HG03095 (cell line): ENCODE data around the gene GSK3B.

Experiments
- ATAC-seq: cut with Tn5 transposase; IDR thresholded peaks from one replicate; pipeline ENCODE4 v1.9.1; 2021; ENCODE audit warnings: moderate library complexity; ENCODE audit not compliant: unreplicated experiment

GSK3B gene

GRCh38 chr3:119950666-119951325 lies 143.5 kb downstream of the GSK3B start:
- no peak for ATAC-seq

GRCh38 chr3:119945291-119945690 lies 149.0 kb downstream of the GSK3B start:
- ATAC-seq: no peak

DNA sequence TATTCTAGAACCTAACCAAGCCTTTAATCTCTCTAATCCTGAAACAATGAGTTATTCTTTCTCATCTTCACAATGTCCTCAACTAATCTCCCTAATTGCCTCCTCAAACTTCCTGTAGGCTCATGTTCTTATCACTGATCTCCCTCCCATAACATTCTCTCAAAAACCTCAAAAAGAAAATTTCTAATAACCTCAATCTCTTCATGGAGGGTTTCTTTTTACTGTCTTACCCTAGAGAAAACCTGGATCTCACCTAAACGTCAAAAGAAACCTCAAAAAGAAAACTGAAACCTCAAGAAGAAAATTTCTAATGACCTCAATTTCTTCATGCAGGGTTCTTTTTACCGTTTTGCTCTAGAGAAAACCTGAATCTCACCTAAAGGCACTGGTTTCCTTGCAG lies 150.2 kb downstream of the GSK3B start:
- no peak for ATAC-seq

GRCh38 chr3:119939077-119939476 lies 155.2 kb downstream of the GSK3B start:
- ATAC-seq: no peak

GRCh38 chr3:119937229-119937628 lies 157.0 kb downstream of the GSK3B start:
- peak; percentile 95 for ATAC-seq

DNA sequence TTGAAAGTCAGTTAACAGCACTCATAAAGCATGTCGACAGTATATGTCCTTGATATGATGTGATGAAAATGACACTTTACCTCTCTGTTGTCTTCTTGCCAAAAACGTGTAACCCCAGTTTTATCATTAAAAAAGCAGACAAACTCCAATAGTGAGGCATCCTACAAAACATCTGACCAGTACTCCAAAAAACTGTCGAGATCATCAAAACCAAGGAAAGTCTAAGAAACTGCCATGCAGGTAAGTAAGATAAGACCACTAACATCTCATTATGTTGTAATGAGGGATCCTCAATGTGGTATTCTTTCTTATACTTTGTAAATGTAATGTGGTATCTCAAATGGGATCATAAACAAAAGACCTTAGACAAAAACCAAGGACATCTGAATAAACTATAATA lies 160.0 kb downstream of the GSK3B start:
- no peak for ATAC-seq

GRCh38 chr3:119933207-119933606 lies 161.0 kb downstream of the GSK3B start:
- no peak for ATAC-seq

- no peak for ATAC-seq
These were observed 164.0 kb downstream of the GSK3B start for GRCh38 chr3:119930286-119930685.

- no peak for ATAC-seq
These were observed 167.1 kb downstream of the GSK3B start for GRCh38 chr3:119927190-119927589.

DNA sequence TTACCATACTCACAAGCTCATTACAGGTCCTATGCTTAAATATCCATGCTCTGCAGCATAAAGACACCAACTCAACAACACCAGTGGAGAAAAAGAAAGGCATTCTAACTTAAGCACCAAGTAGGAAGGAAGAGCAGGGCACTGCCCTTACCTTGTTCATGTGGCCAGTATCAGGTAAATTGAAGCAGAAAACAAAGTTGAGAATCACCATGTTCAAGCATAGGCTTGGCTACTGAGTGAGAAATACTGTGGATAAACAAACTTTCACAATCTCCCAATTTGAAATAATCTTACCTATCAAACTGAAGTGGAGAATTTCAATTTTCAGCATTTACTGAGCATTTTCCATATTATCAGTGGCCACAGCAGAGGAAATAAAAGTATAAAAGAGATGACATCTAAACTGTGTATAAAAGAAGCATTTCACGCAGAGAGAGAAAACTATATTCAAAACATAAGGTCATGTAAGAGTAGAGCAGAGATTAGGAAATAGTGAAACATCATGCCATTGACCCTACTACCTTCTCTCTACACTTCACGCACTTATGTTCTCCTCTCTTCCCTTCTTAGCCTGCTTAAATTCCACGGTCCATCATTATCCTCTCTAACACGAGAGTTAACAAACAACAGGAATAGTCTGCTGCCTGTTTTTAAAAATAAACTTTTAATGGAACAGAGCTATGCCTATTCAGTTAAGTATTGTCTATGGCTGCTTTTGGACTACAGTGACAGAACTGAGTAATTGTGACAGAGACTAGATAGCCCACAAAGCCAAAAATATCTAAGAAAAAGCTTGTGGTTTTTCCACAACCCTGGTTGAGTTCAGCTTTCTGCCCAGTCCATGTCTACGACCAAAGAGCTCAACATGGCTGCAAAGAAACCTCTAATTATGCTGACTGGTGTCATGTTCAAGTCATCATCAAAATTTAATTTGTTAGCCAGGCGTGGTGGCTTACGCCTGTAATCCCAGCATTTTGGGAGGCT lies 169.8 kb downstream of the GSK3B start:
- ATAC-seq: no peak

DNA sequence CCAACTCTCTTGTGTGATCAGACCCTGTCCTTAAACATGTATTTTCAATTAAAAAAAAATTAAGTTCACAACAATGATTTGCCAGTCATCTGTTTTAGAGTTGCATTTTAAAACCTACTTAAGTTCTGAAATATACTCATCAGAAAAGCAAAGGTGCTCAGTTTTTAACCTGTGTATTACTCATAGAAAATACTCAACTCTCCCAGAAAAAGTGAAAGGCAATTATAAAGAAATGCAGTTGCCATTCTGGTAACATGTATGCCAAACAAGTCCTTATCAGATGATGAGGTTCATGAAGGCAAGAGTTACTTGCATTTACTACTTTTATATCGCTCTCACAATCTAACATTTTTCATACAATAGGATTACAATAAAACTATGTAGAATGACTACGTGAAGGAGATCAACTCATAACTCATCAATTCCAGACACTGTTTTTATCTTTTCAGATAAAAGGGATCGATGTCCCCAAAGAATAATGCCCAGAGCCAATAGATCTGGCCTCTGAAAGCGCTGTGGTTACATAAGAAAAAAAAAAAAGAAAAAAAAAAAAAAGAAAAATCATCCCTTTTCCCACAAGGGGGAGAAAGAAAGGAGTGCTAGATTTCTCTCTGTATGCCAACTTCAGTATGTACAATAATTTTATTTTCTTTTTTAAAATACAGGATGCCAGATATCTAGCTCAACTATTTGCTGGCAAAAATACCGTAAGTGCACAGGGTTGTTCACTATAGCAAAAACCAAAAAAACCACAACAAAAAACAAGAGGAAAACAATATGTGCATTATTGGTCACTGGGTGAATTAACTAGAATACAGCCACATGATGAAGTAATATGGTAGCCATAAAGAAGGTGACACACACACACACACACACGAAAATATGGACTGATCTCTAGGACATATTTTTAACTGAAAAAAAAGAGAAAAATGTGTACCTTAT lies 175.0 kb downstream of the GSK3B start:
- no peak for ATAC-seq

DNA sequence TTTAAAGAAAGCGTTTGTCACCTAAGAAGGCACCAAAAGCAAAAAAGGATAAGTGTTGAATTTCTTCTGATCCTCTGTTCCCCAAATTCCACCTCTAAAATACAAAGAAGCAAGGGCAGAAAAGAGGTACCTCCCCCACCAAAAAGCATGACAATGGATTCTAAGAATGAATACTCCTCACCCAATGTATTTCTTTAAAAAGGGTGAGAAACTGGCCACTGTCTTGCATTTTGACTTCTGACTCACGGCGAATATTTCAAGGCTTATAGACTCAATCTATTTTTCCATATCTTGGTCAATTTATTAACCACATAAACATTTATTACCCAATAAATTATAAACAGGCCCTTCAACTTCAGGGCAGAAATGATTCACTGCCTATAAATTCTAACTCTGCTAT lies 181.2 kb downstream of the GSK3B start:
- no peak for ATAC-seq

GRCh38 chr3:119912220-119912619 lies 182.0 kb downstream of the GSK3B start:
- ATAC-seq: no peak

GRCh38 chr3:119911748-119912147 lies 182.5 kb downstream of the GSK3B start:
- ATAC-seq: no peak

DNA sequence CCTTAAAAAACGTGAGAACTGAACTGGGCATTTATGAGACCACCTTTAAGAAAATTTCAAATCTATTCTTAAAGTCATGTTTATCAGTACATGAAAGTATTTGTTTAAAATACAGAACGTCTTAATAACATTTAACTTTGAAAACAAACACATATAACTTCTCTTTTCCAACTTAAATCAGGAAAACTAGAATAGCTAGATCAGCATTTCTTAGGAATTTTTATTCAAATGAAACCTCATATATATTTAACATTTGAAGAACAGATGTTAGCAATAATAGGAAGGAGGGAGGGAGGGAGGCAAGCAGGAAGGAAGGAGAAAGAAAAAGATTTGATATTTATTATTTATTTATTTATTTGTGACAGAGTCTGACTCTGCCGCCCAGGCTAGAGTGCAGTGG lies 192.2 kb downstream of the GSK3B start:
- ATAC-seq: no peak

DNA sequence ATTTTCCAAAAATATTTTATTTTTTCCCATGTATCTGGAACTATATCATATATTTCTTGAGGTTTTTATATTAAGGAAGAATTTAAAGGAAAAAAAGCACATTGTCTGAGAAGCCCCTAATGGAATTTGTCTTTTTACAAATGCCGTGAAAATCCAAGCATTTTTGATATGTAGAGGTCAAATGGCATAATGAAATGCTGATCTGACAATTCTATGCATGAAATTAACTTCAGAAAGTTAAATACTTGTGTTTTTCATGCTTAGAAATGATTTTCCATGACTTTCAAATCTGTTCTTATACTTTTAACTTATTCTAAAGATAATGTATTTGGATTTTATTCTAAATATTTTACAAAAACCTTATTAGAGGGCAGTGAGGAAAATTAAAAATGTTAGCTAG lies 193.1 kb downstream of the GSK3B start:
- no peak for ATAC-seq

DNA sequence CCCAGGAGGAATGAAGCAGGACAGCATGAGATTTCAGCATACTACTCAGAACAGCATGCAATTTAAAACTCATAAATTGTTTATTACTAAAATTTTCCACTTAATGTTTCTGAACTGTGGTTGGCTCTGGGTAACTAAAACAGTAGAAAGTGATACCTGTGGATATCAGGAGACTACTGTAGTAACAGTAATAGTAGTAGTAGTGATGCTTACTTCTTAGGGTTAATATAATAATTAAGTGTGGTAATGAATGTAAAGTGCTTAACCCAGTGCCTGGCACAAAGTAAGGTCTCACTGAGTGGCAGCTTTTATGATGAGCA lies 195.1 kb downstream of the GSK3B start:
- ATAC-seq: no peak

DNA sequence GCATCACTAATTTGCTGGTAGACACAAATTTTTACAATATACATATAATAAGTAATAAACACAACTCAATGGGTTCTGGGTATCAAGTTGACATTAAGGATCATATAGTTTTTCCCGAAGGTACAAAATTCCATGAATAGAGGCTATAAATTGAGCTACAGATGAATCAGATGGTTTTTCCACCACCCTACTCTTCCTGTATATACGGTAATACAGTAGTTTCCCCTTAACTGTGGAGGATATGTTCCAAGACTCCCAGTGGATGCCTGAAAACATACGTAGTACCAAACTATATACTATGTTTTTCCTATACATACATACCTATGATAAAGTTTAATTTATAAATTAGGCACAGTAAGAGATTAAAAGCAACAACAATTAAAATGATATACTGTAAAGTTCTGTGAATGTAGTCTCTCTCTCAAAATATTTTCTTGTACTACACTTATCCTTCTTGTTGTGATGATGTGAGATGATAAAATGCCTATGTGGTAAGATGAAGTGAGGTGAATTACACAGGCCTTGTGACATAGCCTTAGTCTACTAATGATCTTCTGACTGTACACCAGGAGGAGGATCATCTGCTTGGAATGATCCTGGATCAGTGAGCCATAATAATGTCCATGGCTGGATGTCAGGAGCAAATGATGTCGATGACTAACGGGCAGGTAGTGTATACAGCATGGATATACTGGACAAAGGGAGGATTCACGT lies 195.6 kb downstream of the GSK3B start:
- no peak for ATAC-seq

DNA sequence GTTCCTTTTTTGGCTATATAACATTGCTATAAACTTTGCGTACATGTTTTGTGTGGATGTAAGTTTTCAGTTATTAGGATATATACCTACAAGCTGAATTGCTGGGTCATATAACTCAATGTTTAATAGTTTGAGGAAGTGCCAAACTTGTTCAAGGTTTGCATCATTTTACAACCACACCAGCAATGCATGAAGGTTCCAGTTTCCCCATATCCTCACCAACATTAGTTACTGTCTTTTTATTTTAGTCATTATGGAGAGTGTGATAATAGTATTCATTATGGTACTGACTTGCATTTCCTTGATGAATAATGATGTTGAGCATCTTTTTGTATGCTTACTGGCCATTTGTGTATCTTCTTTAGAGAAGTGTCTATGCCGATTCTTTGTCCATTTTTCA lies 200.1 kb downstream of the GSK3B start:
- no peak for ATAC-seq

DNA sequence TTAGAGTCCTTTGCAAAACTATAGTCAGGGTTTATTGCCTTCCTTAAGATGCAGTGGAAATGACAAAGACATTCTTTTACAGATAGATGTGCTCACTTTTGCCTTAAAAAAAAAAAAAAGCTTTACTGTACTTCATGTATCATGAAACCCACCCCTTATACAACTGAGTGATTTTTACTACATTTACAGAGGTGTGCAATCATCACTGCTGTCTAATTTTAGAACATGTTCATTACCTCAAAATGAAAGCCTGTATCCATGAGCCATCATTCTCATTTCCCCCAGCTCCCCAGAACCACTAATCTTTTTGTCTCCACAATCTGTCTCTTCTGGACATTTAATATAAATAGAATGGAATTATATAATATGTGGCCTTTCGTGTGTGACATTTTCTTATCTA lies 200.5 kb downstream of the GSK3B start:
- no peak for ATAC-seq
